Neural crest cell (in vitro differentiated cells): ENCODE results near the gene SLC9A8. TPM values are rescaled to one million over a fixed set of nuclear protein-coding genes. Genes with fewer than 3 reads are reported as not detected.

Experiments
- DNase-seq: peaks from one replicate; pipeline ENCODE4 v3.0.0; 2021; ENCODE audit warnings: low read depth, mixed read lengths, low spot score
- H3K27ac Mint-ChIP-seq: one replicate; pipeline ENCODE4 v1.8.0; 2021; ENCODE audit warnings: mild to moderate bottlenecking, mixed read lengths; ENCODE audit not compliant: unreplicated experiment
- H3K27me3 Mint-ChIP-seq: 2 replicates; pipeline ENCODE4 v1.8.0; 2021; ENCODE audit warnings: low read depth, mild to moderate bottlenecking, mixed read lengths
- H3K36me3 Mint-ChIP-seq: 2 replicates; pipeline ENCODE4 v1.8.0; 2021; ENCODE audit warnings: low read depth, mild to moderate bottlenecking, mixed read lengths
- H3K4me1 Mint-ChIP-seq: 2 replicates; pipeline ENCODE4 v1.8.0; 2021; ENCODE audit warnings: mixed read lengths
- H3K4me3 Mint-ChIP-seq: one replicate; pipeline ENCODE4 v1.8.0; 2021; ENCODE audit warnings: mild to moderate bottlenecking, mixed read lengths
- H3K9me3 Mint-ChIP-seq: 2 replicates; pipeline ENCODE4 v1.8.0; 2021; ENCODE audit warnings: mixed read lengths
- CTCF ChIP-seq: fragments of 200-600 bp; sonication (generic); conservative IDR thresholded peaks from 2 replicates; pipeline ENCODE4 v1.5.0; 2021; ENCODE audit warnings: antibody characterized with exemption, mild to moderate bottlenecking
- total RNA-seq: library from RNA; stranded (reverse); gene quantifications from 2 replicates; pipeline ENCODE4 v1.2.1, GENCODE V29; 2021

The SLC9A8 gene
- total RNA-seq, 1 donor from 2014 or later: 9.7 TPM

GRCh38 chr20:49865559-49865958 is 52.9 kb downstream of the SLC9A8 start:
- DNase-seq: no peak
- H3K4me1 Mint-ChIP-seq: peaks cover 8% of the 10 kb centered on the region
- H3K9me3 Mint-ChIP-seq: no peaks in the 10 kb centered on the region
- no peak overlapping the region for H3K4me3 Mint-ChIP-seq
- TF ChIP-seq CTCF: no peak
- no peaks in the 10 kb centered on the region for H3K27me3 Mint-ChIP-seq
- no peak overlapping the region for H3K27ac Mint-ChIP-seq
- H3K36me3 Mint-ChIP-seq: no peaks in the 10 kb centered on the region

- Mint-ChIP-seq H3K27me3 (no peaks in the 10 kb centered on the region), H3K4me3 (no peak overlapping the region), H3K4me1 (peaks cover 8% of the 10 kb centered on the region), H3K27ac (peak overlapping the region; percentile 28), H3K9me3 (no peaks in the 10 kb centered on the region), H3K36me3 (no peaks in the 10 kb centered on the region)
- no peak for TF ChIP-seq CTCF
- DNase-seq: no peak
Measured at GRCh38 chr20:49866051-49866450, 53.4 kb downstream of the SLC9A8 start.

- no peak overlapping the region for H3K4me3 Mint-ChIP-seq
- H3K9me3 Mint-ChIP-seq: no peaks in the 10 kb centered on the region
- TF ChIP-seq CTCF: no peak
- no peak for DNase-seq
- no peak overlapping the region for H3K27ac Mint-ChIP-seq
- no peaks in the 10 kb centered on the region for H3K36me3 Mint-ChIP-seq
- peaks cover 8% of the 10 kb centered on the region for H3K4me1 Mint-ChIP-seq
- H3K27me3 Mint-ChIP-seq: no peaks in the 10 kb centered on the region
Measured at GRCh38 chr20:49867453-49868215, 55.0 kb downstream of the SLC9A8 start.

- Mint-ChIP-seq H3K4me3 (no peak overlapping the region), H3K4me1 (peaks cover 8% of the 10 kb centered on the region), H3K9me3 (no peaks in the 10 kb centered on the region), H3K27ac (no peak overlapping the region), H3K36me3 (no peaks in the 10 kb centered on the region), H3K27me3 (no peaks in the 10 kb centered on the region)
- no peak for TF ChIP-seq CTCF
- no peak for DNase-seq
Measured at GRCh38 chr20:49868538-49868937, 55.9 kb downstream of the SLC9A8 start.

- Mint-ChIP-seq H3K4me1 (peaks cover 8% of the 10 kb centered on the region), H3K4me3 (no peak overlapping the region), H3K27me3 (no peaks in the 10 kb centered on the region), H3K9me3 (no peaks in the 10 kb centered on the region), H3K36me3 (no peaks in the 10 kb centered on the region), H3K27ac (no peak overlapping the region)
- TF ChIP-seq CTCF: no peak
- no peak for DNase-seq
Measured at GRCh38 chr20:49868964-49869363, 56.3 kb downstream of the SLC9A8 start.
